T-cell (primary cell): ENCODE measurements around the gene ZNF726. TPM values are rescaled to one million over a fixed set of nuclear protein-coding genes. Genes with fewer than 3 reads are reported as not detected.
"Not testable (repeated sequence)": the region's sequence is repeated elsewhere in the genome, so short reads cannot be mapped to it uniquely, and the experiment has no call there.

Source experiments
- ATAC-seq, 4 experiments: fragments of 200-7000 bp in 3 of 4; fragments of 150-1000 bp in 1 of 4; cut with Tn5 transposase; replicated peaks in 1 of 4; 1 replicate in 3 of 4; 2 replicates in 1 of 4; pipeline ENCODE4 v1.10.0; 2021; ENCODE audit warnings: moderate library complexity in 3 of 4, mild to moderate bottlenecking in 2 of 4, moderate number of reproducible peaks in 1 of 4
- CTCF ChIA-PET, 2 donors: fragments of 300-600 bp; sonication (Branson Sonifier 250); formaldehyde crosslinking; loops; one replicate each; lab custom pipeline; 2022; ENCODE audit warnings: antibody characterized with exemption in 2 of 2; lab: Charles Lee
- POLR2A ChIA-PET, 2 donors: fragments of 300-600 bp; sonication (Branson Sonifier 250); formaldehyde crosslinking; loops; one replicate each; lab custom pipeline; 2022; ENCODE audit warnings: antibody characterized with exemption in 2 of 2; lab: Charles Lee
- DNase-seq, 35 experiments: peaks; one replicate each; pipeline versions ENCODE4 v3.0.0 to v3.0.0-alpha.2; 2013 to 2023
- H3K27ac ChIP-seq: one replicate; pipeline ENCODE4 v1.5.1; 2013; ENCODE audit warnings: low read length
- H3K27me3 ChIP-seq, 2 experiments: replicated peaks in 1 of 2; 1 replicate in 1 of 2; 2 replicates in 1 of 2; pipeline versions ENCODE4 v1.6.1 to v1.7.0; 2013; ENCODE audit warnings: low read length in 1 of 2, mixed read lengths in 1 of 2; ENCODE audit not compliant: control insufficient read depth in 2 of 2, insufficient read depth in 2 of 2; ENCODE audit errors: extremely low read depth in 1 of 2
- H3K36me3 ChIP-seq, 2 donors: 1 replicate in 1 of 2; 2 replicates in 1 of 2; pipeline versions ENCODE4 v1.6.1 to v1.7.0; 2013; ENCODE audit warnings: low read length in 1 of 2; ENCODE audit not compliant: control insufficient read depth in 2 of 2, insufficient read depth in 1 of 2; ENCODE audit errors: extremely low read depth in 1 of 2
- H3K4me1 ChIP-seq, 2 experiments: 1 replicate in 1 of 2; 2 replicates in 1 of 2; pipeline versions ENCODE4 v1.6.1 to v1.7.0; 2013; ENCODE audit warnings: low read length in 2 of 2, mixed read lengths in 1 of 2; ENCODE audit not compliant: insufficient read depth in 2 of 2, control insufficient read depth in 1 of 2; ENCODE audit errors: extremely low read depth in 1 of 2
- H3K4me3 ChIP-seq, 2 donors: 1 replicate in 1 of 2; 2 replicates in 1 of 2; pipeline versions ENCODE4 v1.5.1 to v1.7.0; 2013; ENCODE audit warnings: mild to moderate bottlenecking in 2 of 2, low read length in 1 of 2, moderate library complexity in 1 of 2; ENCODE audit not compliant: control insufficient read depth in 1 of 2; ENCODE audit errors: extremely low read depth in 1 of 2
- H3K9me3 ChIP-seq: 2 replicates; pipeline ENCODE4 v1.7.0; 2013
- H3K27ac Mint-ChIP-seq, 2 donors: one replicate each; pipeline ENCODE4 v1.8.0; 2020 to 2021; ENCODE audit warnings: mild to moderate bottlenecking in 2 of 2, mixed read lengths in 2 of 2
- H3K27me3 Mint-ChIP-seq, 2 donors: one replicate each; pipeline ENCODE4 v1.8.0; 2021 to 2022; ENCODE audit warnings: mixed read lengths in 2 of 2
- H3K36me3 Mint-ChIP-seq: one replicate; pipeline ENCODE4 v1.8.0; 2021; ENCODE audit warnings: mixed read lengths
- H3K4me1 Mint-ChIP-seq, 3 donors: one replicate each; pipeline ENCODE4 v1.8.0; 2020 to 2022; ENCODE audit warnings: mixed read lengths in 3 of 3, mild to moderate bottlenecking in 1 of 3
- H3K4me3 Mint-ChIP-seq, 3 donors: one replicate each; pipeline ENCODE4 v1.8.0; 2020 to 2022; ENCODE audit warnings: mild to moderate bottlenecking in 3 of 3, mixed read lengths in 3 of 3, moderate library complexity in 3 of 3
- H3K9me3 Mint-ChIP-seq, 3 donors: one replicate each; pipeline ENCODE4 v1.8.0; 2020 to 2022; ENCODE audit warnings: mixed read lengths in 3 of 3
- WGBS: methylation state at CpG from one replicate; pipeline ENCODE4 v1.1.5; 2013; ENCODE audit warnings: missing lambda C conversion rate; ENCODE audit not compliant: insufficient coverage; 5-methylcytosine and 5-hydroxymethylcytosine counted together
- total RNA-seq, 35 experiments: library from RNA in 6 of 35; stranded (reverse) in 6 of 35; fragments of 120-200 nt in 1 of 35; gene quantifications; one replicate each; pipeline versions ENCODE4 v1.2.1 to v1.2.4 and lab custom pipeline; 2013 to 2026

ZNF726 gene
- total RNA-seq, 5 donors from 2014 or later (not counting 1 experiment from before 2014, with no cell fraction given), result 2.6 to 4.7 (median 3.3) TPM

DNA sequence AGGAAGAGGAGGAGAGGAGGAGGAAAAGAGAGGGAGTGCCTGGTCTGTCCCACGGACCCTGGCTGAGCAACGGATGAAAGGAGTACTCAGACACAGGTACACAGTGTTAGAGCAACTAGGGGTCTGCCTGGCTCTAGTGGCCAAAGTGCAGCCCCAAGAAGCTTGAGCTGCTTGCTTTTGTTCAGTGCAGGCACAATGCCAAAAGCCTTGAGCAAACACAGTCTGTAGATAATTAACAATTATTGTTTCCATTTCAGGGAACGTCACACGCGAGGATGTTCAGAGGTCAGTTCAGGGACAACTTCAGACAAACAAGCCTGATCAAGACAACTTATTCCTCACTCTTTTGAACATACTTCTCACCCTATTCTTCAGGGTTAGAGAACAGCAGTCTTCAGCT lies 32.2 kb upstream of the ZNF726 start:
- H3K36me3 Mint-ChIP-seq, result no peaks in the 10 kb centered on the region
- H3K4me3 Mint-ChIP-seq, result no peak overlapping the region
- no peaks in the 10 kb centered on the region for H3K36me3 ChIP-seq
- ATAC-seq, result no peak
- ChIA-PET CTCF (no interaction called here), POLR2A (no interaction called here)
- peaks cover 4 to 33% (median 5%) of the 10 kb centered on the region in 3 donors for H3K9me3 Mint-ChIP-seq
- WGBS, result 72% methylated on average over 5 of the region's 5 CpGs
- peaks cover 16 to 28% of the 10 kb centered on the region in 2 donors for H3K27me3 Mint-ChIP-seq
- peak in 2 of 35 experiments; percentile 1 for DNase-seq
- no peak overlapping the region for H3K4me3 ChIP-seq
- no peak overlapping the region for H3K27ac Mint-ChIP-seq
- peaks cover 0 to 4% of the 10 kb centered on the region in 2 experiments for H3K27me3 ChIP-seq
- H3K4me1 Mint-ChIP-seq, result peaks cover 0 to 5% (median 0%) of the 10 kb centered on the region in 3 donors
- H3K4me1 ChIP-seq, result no peaks in the 10 kb centered on the region
- no peak overlapping the region for H3K27ac ChIP-seq
- no peaks in the 10 kb centered on the region for H3K9me3 ChIP-seq

DNA sequence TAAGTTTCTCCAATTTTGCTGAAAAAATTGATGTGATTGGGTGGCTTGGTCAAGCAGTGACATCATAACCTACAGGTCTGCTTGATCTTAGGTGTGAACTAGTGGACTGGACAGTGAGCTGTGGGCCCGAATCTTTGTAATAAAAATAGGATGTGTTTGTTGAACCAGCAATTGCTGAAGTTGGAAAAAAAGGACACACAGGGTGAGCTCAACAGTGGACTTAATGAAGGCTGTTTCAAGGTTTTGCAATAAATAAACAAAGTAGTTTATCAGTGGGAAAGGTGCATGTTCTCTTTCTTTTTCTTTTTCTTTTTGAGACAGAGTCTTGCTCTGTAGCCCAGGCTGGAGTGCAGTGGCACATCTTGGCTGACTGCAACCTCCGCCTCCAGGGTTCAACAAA lies 30.3 kb upstream of the ZNF726 start:
- no peak overlapping the region for H3K4me3 Mint-ChIP-seq
- peaks cover 2 to 26% (median 4%) of the 10 kb centered on the region in 3 donors for H3K9me3 Mint-ChIP-seq
- Histone ChIP-seq H3K27ac (no peak overlapping the region), H3K9me3 (no peaks in the 10 kb centered on the region), H3K36me3 (no peaks in the 10 kb centered on the region), H3K4me1 (no peaks in the 10 kb centered on the region), H3K27me3 (no peaks in the 10 kb centered on the region), H3K4me3 (no peak overlapping the region)
- ChIA-PET CTCF (no interaction called here), POLR2A (no interaction called here)
- H3K36me3 Mint-ChIP-seq, result no peaks in the 10 kb centered on the region
- peaks cover 0 to 5% (median 0%) of the 10 kb centered on the region in 3 donors for H3K4me1 Mint-ChIP-seq
- 90% methylated on average over 2 of the region's 2 CpGs for WGBS
- no peak overlapping the region for H3K27ac Mint-ChIP-seq
- ATAC-seq (no peak), DNase-seq (no peak)
- H3K27me3 Mint-ChIP-seq, result peaks cover 8 to 13% of the 10 kb centered on the region in 2 donors

DNA sequence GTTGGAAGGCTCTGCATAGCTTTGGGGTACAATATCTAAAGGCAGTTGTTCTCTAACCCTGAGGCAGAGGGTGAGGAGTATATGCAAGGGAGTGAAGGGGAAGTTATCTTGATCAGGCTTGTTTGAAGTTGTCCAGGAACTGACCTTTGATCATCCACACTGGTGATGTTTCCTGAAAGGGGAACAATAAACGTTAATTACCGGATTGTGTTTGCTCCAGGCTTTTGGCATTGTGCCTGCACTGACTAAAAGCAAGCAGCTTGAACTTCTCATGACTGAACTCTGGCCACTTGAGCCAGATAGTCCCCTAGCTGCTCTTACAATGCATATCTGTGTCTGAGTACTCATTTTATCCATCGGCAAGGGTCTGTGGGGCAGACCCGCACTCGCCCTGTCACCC lies 27.0 kb upstream of the ZNF726 start:
- DNase-seq (no peak), ATAC-seq (no peak)
- no peaks in the 10 kb centered on the region for H3K4me1 ChIP-seq
- Mint-ChIP-seq H3K4me1 (no peaks in the 10 kb centered on the region), H3K36me3 (no peaks in the 10 kb centered on the region), H3K4me3 (no peak overlapping the region), H3K27ac (no peak overlapping the region), H3K9me3 (peaks cover 4 to 12% (median 9%) of the 10 kb centered on the region in 3 donors), H3K27me3 (no peaks in the 10 kb centered on the region)
- H3K36me3 ChIP-seq, result no peaks in the 10 kb centered on the region
- POLR2A ChIA-PET, result interaction anchor here in 1 of 2 donors (0.6 kb wide), 1 partner anchor 202 kb away, joined by 3 read pairs; no protein-coding TSS in a partner anchor
- no peak overlapping the region for H3K4me3 ChIP-seq
- no peaks in the 10 kb centered on the region for H3K27me3 ChIP-seq
- no peak overlapping the region for H3K27ac ChIP-seq
- WGBS, result 72% methylated on average over 3 of the region's 5 CpGs
- H3K9me3 ChIP-seq, result no peaks in the 10 kb centered on the region
- CTCF ChIA-PET, result no interaction called here

DNA sequence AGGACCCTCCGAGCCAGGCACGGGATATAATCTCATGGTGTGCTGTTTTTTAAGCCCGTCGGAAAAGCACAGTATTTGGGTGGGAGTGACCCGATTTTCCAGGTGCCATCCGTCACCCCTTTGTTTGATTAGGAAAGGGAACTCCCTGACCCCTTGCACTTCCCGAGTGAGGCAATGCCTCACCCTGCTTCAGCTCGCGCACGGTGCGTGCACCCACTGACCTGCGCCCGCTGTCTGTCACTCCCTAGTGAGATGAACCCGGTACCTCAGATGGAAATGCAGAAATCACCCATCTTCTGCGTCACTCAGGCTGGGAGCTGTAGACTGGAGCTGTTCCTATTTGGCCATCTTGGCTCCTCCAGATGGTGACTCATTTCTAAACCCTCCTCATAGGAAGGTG lies 18.6 kb upstream of the ZNF726 start:
- H3K9me3 ChIP-seq, CTCF ChIA-PET, H3K4me3 ChIP-seq, H3K36me3 Mint-ChIP-seq, H3K9me3 Mint-ChIP-seq, ATAC-seq, POLR2A ChIA-PET, H3K4me1 Mint-ChIP-seq, H3K27ac Mint-ChIP-seq, H3K27me3 ChIP-seq, H3K4me1 ChIP-seq, DNase-seq, H3K27ac ChIP-seq, H3K36me3 ChIP-seq, H3K4me3 Mint-ChIP-seq: not testable (repeated sequence)
- 89% methylated on average over 11 of the region's 15 CpGs for WGBS
- peaks cover 0 to 14% of the 10 kb centered on the region in 2 donors for H3K27me3 Mint-ChIP-seq

DNA sequence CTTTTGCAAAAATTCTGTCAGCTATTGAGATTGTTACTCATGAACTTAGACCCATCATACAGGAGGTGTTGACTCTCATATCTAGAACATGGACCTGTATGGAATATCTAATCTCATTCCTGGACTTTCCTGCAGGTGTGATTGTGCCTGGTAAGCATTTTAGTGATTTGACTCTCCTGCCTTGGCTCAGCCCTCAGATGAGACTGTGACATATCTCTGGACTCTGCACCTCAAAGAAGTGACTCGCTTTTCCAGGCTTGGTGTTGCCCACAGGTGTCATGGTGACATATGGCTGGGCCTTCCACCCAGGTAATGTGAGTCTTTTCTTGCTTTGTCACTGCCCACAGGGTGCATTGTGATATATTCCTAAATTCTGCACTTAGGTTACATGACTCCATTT lies 17.8 kb upstream of the ZNF726 start:
- H3K9me3 Mint-ChIP-seq, result peaks cover 0 to 6% (median 1%) of the 10 kb centered on the region in 3 donors
- CTCF ChIA-PET, result no interaction called here

DNA sequence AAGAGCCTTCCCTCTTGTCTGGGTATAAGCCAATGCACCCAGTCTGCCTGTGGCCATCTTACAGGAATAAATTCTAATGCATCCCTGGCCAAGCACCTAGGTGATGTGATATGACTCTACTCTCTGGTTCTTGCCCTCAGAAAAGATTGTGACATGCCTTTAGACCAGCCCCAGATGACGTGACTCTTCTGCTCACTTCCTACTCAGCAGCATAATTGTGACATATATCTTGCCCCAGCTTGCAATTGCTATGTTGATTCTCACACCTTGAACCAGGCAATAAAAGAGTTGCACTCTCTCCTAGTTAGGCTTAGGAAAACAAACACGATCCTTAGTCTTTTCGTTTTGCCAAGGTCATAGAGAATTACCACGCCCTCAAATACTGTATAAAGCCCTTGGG lies 13.3 kb upstream of the ZNF726 start:
- H3K36me3 Mint-ChIP-seq, result peaks cover 7% of the 10 kb centered on the region
- ChIA-PET CTCF (no interaction called here), POLR2A (no interaction called here)
- no peak overlapping the region for H3K4me3 ChIP-seq
- no peak for DNase-seq
- no peak for ATAC-seq
- no peak overlapping the region for H3K27ac ChIP-seq
- no peak overlapping the region for H3K27ac Mint-ChIP-seq
- H3K9me3 ChIP-seq, result peaks cover 4% of the 10 kb centered on the region
- no peaks in the 10 kb centered on the region for H3K4me1 ChIP-seq
- H3K27me3 ChIP-seq, result no peaks in the 10 kb centered on the region
- WGBS, result 80% methylated on average over 1 of the region's 4 CpGs
- no peaks in the 10 kb centered on the region for H3K36me3 ChIP-seq
- no peak overlapping the region for H3K4me3 Mint-ChIP-seq
- H3K9me3 Mint-ChIP-seq, result peaks cover 14 to 34% (median 21%) of the 10 kb centered on the region in 3 donors
- no peaks in the 10 kb centered on the region for H3K4me1 Mint-ChIP-seq
- H3K27me3 Mint-ChIP-seq, result peaks cover 0 to 12% of the 10 kb centered on the region in 2 donors

More for the DNA sequence above, 17.8 kb upstream of the ZNF726 start:
- H3K27ac ChIP-seq, result no peak overlapping the region
- POLR2A ChIA-PET, result no interaction called here
- H3K4me1 ChIP-seq, result no peaks in the 10 kb centered on the region
- H3K36me3 ChIP-seq, result no peaks in the 10 kb centered on the region
- DNase-seq (no peak), ATAC-seq (no peak)
- no peaks in the 10 kb centered on the region for H3K36me3 Mint-ChIP-seq
- no peaks in the 10 kb centered on the region for H3K4me1 Mint-ChIP-seq
- H3K27me3 Mint-ChIP-seq, result peaks cover 0 to 14% of the 10 kb centered on the region in 2 donors
- H3K4me3 Mint-ChIP-seq, result no peak overlapping the region
- no peak overlapping the region for H3K4me3 ChIP-seq
- H3K27ac Mint-ChIP-seq, result no peak overlapping the region
- WGBS, result 75% methylated on average over 1 of the region's 1 CpG
- peaks cover 4% of the 10 kb centered on the region for H3K9me3 ChIP-seq
- no peaks in the 10 kb centered on the region for H3K27me3 ChIP-seq

DNA sequence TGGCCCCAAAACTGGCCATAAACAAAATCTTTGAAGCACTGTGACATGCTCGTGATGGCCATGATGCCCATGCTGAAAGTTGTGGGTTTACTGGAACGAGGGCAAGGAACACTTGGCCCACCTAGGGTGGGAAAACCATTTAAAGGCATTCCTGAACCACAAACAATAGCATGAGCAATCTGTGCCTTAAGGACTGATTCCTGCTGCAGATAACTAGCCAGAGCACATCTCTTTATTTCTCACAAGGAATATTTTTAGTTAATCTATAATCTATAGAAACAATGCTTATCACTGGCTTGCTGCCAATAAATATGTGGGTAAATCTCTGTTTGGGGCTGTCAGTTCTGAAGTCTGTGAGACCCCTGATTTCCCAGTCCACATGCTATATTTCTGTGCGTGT lies 10.3 kb upstream of the ZNF726 start:
- Histone ChIP-seq H3K4me3 (no peak overlapping the region), H3K27me3 (no peaks in the 10 kb centered on the region), H3K27ac (no peak overlapping the region), H3K4me1 (no peaks in the 10 kb centered on the region), H3K9me3 (no peaks in the 10 kb centered on the region), H3K36me3 (no peaks in the 10 kb centered on the region)
- ATAC-seq, result no peak
- no peak overlapping the region for H3K27ac Mint-ChIP-seq
- H3K4me1 Mint-ChIP-seq, result no peaks in the 10 kb centered on the region
- H3K36me3 Mint-ChIP-seq, result peaks cover 7% of the 10 kb centered on the region
- 67% methylated on average over 1 of the region's 3 CpGs for WGBS
- ChIA-PET CTCF (no interaction called here), POLR2A (no interaction called here)
- peaks cover 14 to 42% (median 25%) of the 10 kb centered on the region in 3 donors for H3K9me3 Mint-ChIP-seq
- H3K27me3 Mint-ChIP-seq, result peaks cover 0 to 2% of the 10 kb centered on the region in 2 donors
- no peak overlapping the region for H3K4me3 Mint-ChIP-seq
- no peak for DNase-seq
